H1 (cell line): ENCODE data around the gene PALM3. TPM values are rescaled to one million over a fixed set of nuclear protein-coding genes. Genes with fewer than 3 reads are reported as not detected.

ENCODE experiments used
- CTCF ChIA-PET: fragments of 300-600 bp; sonication (Branson Sonifier 250); formaldehyde crosslinking; loops from one replicate; lab custom pipeline; 2021; ENCODE audit not compliant: partially characterized antibody; lab: Charles Lee
- POLR2A ChIA-PET: fragments of 300-600 bp; sonication (Branson Sonifier 250); formaldehyde crosslinking; loops from one replicate; lab custom pipeline; 2021; ENCODE audit warnings: inconsistent platforms; ENCODE audit not compliant: partially characterized antibody; lab: Charles Lee
- DNase-seq, 2 experiments: peaks; one replicate each; pipeline versions ENCODE4 v3.0.0 to v3.0.0-alpha.2; 2010 to 2022; ENCODE audit warnings: low spot score in 2 of 2, low read depth in 1 of 2, mixed read lengths in 1 of 2
- FAIRE-seq: peaks from 2 replicates; lab custom pipeline; 2011; peaks lifted over from hg19 to GRCh38; lab: Jason Lieb, UNC
- H2AFZ ChIP-seq: 2 replicates; pipeline ENCODE4 v1.8.1; 2012; ENCODE audit warnings: low read length, inconsistent platforms
- H2AK5ac ChIP-seq: 2 replicates; pipeline ENCODE4 v1.6.1; 2013; ENCODE audit warnings: low read depth, low read length
- H2BK120ac ChIP-seq: replicated peaks from 2 replicates; pipeline ENCODE3; 2013; ENCODE audit warnings: low read depth, low read length, inconsistent platforms
- H2BK12ac ChIP-seq: 2 replicates; pipeline ENCODE4 v1.6.1; 2013; ENCODE audit warnings: low read depth, low read length
- H2BK15ac ChIP-seq: 2 replicates; pipeline ENCODE4 v1.6.1; 2013; ENCODE audit warnings: low read length
- H2BK20ac ChIP-seq: 2 replicates; pipeline ENCODE4 v1.6.1; 2013; ENCODE audit warnings: low read length
- H2BK5ac ChIP-seq: 2 replicates; pipeline ENCODE4 v1.6.1; 2013; ENCODE audit warnings: low read depth, low read length
- H3K14ac ChIP-seq: 2 replicates; pipeline ENCODE4 v1.6.1; 2013; ENCODE audit warnings: inconsistent platforms; ENCODE audit not compliant: insufficient read length
- H3K18ac ChIP-seq: 2 replicates; pipeline ENCODE4 v1.6.1; 2013; ENCODE audit warnings: low read length; ENCODE audit errors: extremely low read depth
- H3K23ac ChIP-seq: 2 replicates; pipeline ENCODE4 v1.6.1; 2013; ENCODE audit warnings: inconsistent platforms; ENCODE audit not compliant: insufficient read length
- H3K23me2 ChIP-seq: 2 replicates; pipeline ENCODE4 v1.6.1; 2013; ENCODE audit warnings: low read depth, low read length
- H3K27ac ChIP-seq: 2 replicates; pipeline ENCODE4 v1.6.1; 2011; ENCODE audit warnings: low read depth, low read length, inconsistent platforms
- H3K27me3 ChIP-seq, 4 experiments: replicated peaks in 1 of 4; 1 replicate in 1 of 4; 2 replicates in 3 of 4; pipeline versions ENCODE4 v1.6.1 to v1.8.1; 2011 to 2013; ENCODE audit warnings: low read length in 3 of 4, mild to moderate bottlenecking in 3 of 4, inconsistent platforms in 2 of 4, mixed read lengths in 2 of 4, moderate library complexity in 1 of 4; ENCODE audit not compliant: control insufficient read depth in 3 of 4, insufficient read depth in 3 of 4; ENCODE audit errors: extremely low read depth in 1 of 4
- H3K36me3 ChIP-seq, 4 experiments: 2 replicates each; pipeline versions ENCODE4 v1.6.1 to v1.8.1; 2011 to 2013; ENCODE audit warnings: mild to moderate bottlenecking in 4 of 4, low read length in 3 of 4, moderate library complexity in 2 of 4, control low read depth in 1 of 4, inconsistent platforms in 1 of 4; ENCODE audit not compliant: insufficient read depth in 4 of 4, control insufficient read depth in 2 of 4
- H3K4ac ChIP-seq: replicated peaks from 2 replicates; pipeline ENCODE3; 2013; ENCODE audit warnings: low read length, low read depth, mixed read lengths, inconsistent platforms; ENCODE audit not compliant: insufficient read length
- H3K4me1 ChIP-seq, 4 experiments: replicated peaks in 1 of 4; 1 replicate in 1 of 4; 2 replicates in 3 of 4; pipeline versions ENCODE4 v1.6.1 to v1.8.1; 2011 to 2013; ENCODE audit warnings: low read length in 3 of 4, inconsistent platforms in 2 of 4, mixed read lengths in 1 of 4; ENCODE audit not compliant: insufficient read depth in 4 of 4, control insufficient read depth in 3 of 4
- H3K4me2 ChIP-seq, 2 experiments: 2 replicates each; pipeline versions ENCODE4 v1.6.1 to v1.8.1; 2011 to 2013; ENCODE audit warnings: low read depth in 2 of 2, low read length in 2 of 2, control low read depth in 1 of 2, inconsistent platforms in 1 of 2, mild to moderate bottlenecking in 1 of 2; ENCODE audit not compliant: insufficient read depth in 1 of 2
- H3K4me3 ChIP-seq, 4 experiments: fragments of 200-600, 300-600 bp in 1 of 4; sonication (generic), shearing (Covaris generic), sonication (Bioruptor Twin) in 1 of 4; 2 replicates each; pipeline versions ENCODE4 v1.5.1 to v1.8.1; 2011 to 2016; ENCODE audit warnings: low read length in 4 of 4, low read depth in 3 of 4, control low read depth in 2 of 4, inconsistent platforms in 2 of 4, mild to moderate bottlenecking in 2 of 4, mixed read lengths in 1 of 4, moderate library complexity in 1 of 4; ENCODE audit not compliant: insufficient read depth in 2 of 4; ENCODE audit errors: extremely low read depth in 1 of 4
- H3K56ac ChIP-seq: replicated peaks from 2 replicates; pipeline ENCODE3; 2013; ENCODE audit warnings: low read depth, mild to moderate bottlenecking, mixed read lengths, low read length, inconsistent platforms; ENCODE audit not compliant: insufficient read length
- H3K79me1 ChIP-seq: 2 replicates; pipeline ENCODE4 v1.6.1; 2013; ENCODE audit warnings: low read depth, low read length, control low read depth
- H3K79me2 ChIP-seq, 2 experiments: 2 replicates each; pipeline versions ENCODE4 v1.6.1 to v1.8.1; 2012 to 2013; ENCODE audit warnings: low read length in 2 of 2, mild to moderate bottlenecking in 2 of 2, inconsistent platforms in 1 of 2; ENCODE audit not compliant: insufficient read depth in 2 of 2, control insufficient read depth in 1 of 2
- H3K9ac ChIP-seq, 4 experiments: replicated peaks in 1 of 4; 1 replicate in 1 of 4; 2 replicates in 3 of 4; pipeline versions ENCODE4 v1.6.1 to v1.8.1; 2011 to 2013; ENCODE audit warnings: low read depth in 3 of 4, low read length in 3 of 4, control low read depth in 2 of 4, mild to moderate bottlenecking in 2 of 4, moderate library complexity in 2 of 4, inconsistent platforms in 1 of 4; ENCODE audit errors: extremely low read depth in 1 of 4
- H3K9me3 ChIP-seq, 2 experiments: 2 replicates each; pipeline versions ENCODE4 v1.6.1 to v1.8.1; 2012 to 2013; ENCODE audit warnings: mild to moderate bottlenecking in 2 of 2, moderate library complexity in 2 of 2, control low read depth in 1 of 2, inconsistent platforms in 1 of 2, low read depth in 1 of 2, low read length in 1 of 2, mixed read lengths in 1 of 2; ENCODE audit not compliant: insufficient read depth in 2 of 2
- H4K20me1 ChIP-seq, 2 experiments: replicated peaks in 1 of 2; 2 replicates each; pipeline versions ENCODE3 to v1.8.1; 2011 to 2013; ENCODE audit warnings: inconsistent platforms in 2 of 2, low read length in 2 of 2, mild to moderate bottlenecking in 1 of 2; ENCODE audit not compliant: insufficient read depth in 2 of 2, control insufficient read depth in 1 of 2
- H4K5ac ChIP-seq: 2 replicates; pipeline ENCODE4 v1.6.1; 2013; ENCODE audit warnings: low read length, low read depth, mixed read lengths, inconsistent platforms; ENCODE audit not compliant: insufficient read length
- H4K8ac ChIP-seq: 2 replicates; pipeline ENCODE4 v1.8.0; 2013; ENCODE audit warnings: mild to moderate bottlenecking, moderate library complexity, low read length, inconsistent platforms; ENCODE audit not compliant: insufficient read depth; ENCODE audit errors: extremely low read depth
- H4K91ac ChIP-seq: replicated peaks from 2 replicates; pipeline ENCODE3; 2013; ENCODE audit warnings: low read length, mixed read lengths, inconsistent platforms; ENCODE audit not compliant: insufficient read length
- JUND ChIP-seq: IDR thresholded peaks from 2 replicates; pipeline ENCODE4 v1.6.1; 2011; ENCODE audit warnings: mild to moderate bottlenecking, improper control_type of control experiment, low read length
- SIRT6 ChIP-seq: IDR thresholded peaks from one replicate; pipeline ENCODE4 v1.7.1; 2012; ENCODE audit warnings: low read length, inconsistent platforms
- WGBS, 2 experiments: shearing (Covaris generic) in 1 of 2; methylation state at CpG; one replicate each; pipeline versions ENCODE4 v1.1.6 to v1.1.7; 2013 to 2015; ENCODE audit warnings: low lambda C conversion rate in 2 of 2, mixed read lengths in 2 of 2, inconsistent platforms in 1 of 2, low coverage in 1 of 2, missing lambda C conversion rate in 1 of 2; ENCODE audit not compliant: insufficient replicate concordance in 2 of 2, insufficient coverage in 1 of 2, insufficient read length in 1 of 2; ENCODE audit errors: extremely low coverage in 1 of 2, missing lambda C conversion rate in 1 of 2; 5-methylcytosine and 5-hydroxymethylcytosine counted together
- polyA plus RNA-seq, 7 experiments: library from polyadenylated mRNA; depleted of rRNA in 3 of 7; stranded (reverse) in 5 of 7; unstranded in 2 of 7; fragments of >200 nt in 5 of 7; fragments of 200-250 nt in 2 of 7; gene quantifications; 1 replicate in 5 of 7; 2 replicates in 1 of 7; 4 replicates in 1 of 7; pipeline versions ENCODE4 v1.2.1 to v1.2.3, GENCODE V29; 2011 to 2013; ENCODE audit warnings: missing spikeins in 2 of 7, mixed read lengths in 2 of 7
- total RNA-seq: library from RNA; stranded (reverse); fragmentation: NEBNext Ultra II Directional; extraction: Animal tissue kit (Norgen Biotek cat#: 25700); gene quantifications from 2 replicates; pipeline ENCODE4 v1.2.1, GENCODE V29; 2021

The PALM3 gene
- total and polyA plus RNA-seq, 2 of the 8 experiments (the other 6 are each of a cell fraction or from before 2014, with no cell fraction given), result 5.8 to 31.3 TPM

GRCh38 chr19:14050512-14050911, 11.4 kb downstream of the PALM3 start:
- H4K20me1 ChIP-seq, result no peaks in the 10 kb centered on the region
- ChIA-PET POLR2A (no interaction called here), CTCF (interaction anchor here (1.0 to 9.9 kb wide), 11 partner anchors 9 to 174 kb away, joined by 3 to 77 read pairs (median 5); partner anchors contain the start of genes IL27RA, MISP3 and PALM3)
- no peak overlapping the region for H4K5ac ChIP-seq
- H3K27me3 ChIP-seq, result no peaks in the 10 kb centered on the region
- H3K56ac ChIP-seq, result no peak overlapping the region
- H2BK15ac ChIP-seq, result no peak overlapping the region
- H2BK20ac ChIP-seq, result no peak overlapping the region
- H3K79me2 ChIP-seq, result no peaks in the 10 kb centered on the region
- no peaks in the 10 kb centered on the region; a peak in 1 of 7 replicates for H3K4me1 ChIP-seq
- H3K4ac ChIP-seq, result no peak overlapping the region
- no peaks in the 10 kb centered on the region; the same call in 1 of the 2 replicates for H3K23me2 ChIP-seq
- H3K9ac ChIP-seq, result no peak overlapping the region
- TF ChIP-seq SIRT6 (no peak), JUND (no peak)
- no peak overlapping the region for H3K4me3 ChIP-seq
- no peaks in the 10 kb centered on the region; a peak in 1 of 4 replicates for H3K9me3 ChIP-seq
- no peaks in the 10 kb centered on the region for H3K36me3 ChIP-seq
- no peak overlapping the region for H4K8ac ChIP-seq
- H3K79me1 ChIP-seq, result no peaks in the 10 kb centered on the region
- H3K4me2 ChIP-seq, result no peak overlapping the region
- H3K18ac ChIP-seq, result no peak overlapping the region
- no peak overlapping the region for H2AK5ac ChIP-seq
- no peak overlapping the region for H2BK12ac ChIP-seq
- H3K23ac ChIP-seq, result no peak overlapping the region
- FAIRE-seq (no peak), DNase-seq (no peak)
- no peak overlapping the region for H3K27ac ChIP-seq
- 100% methylated on average over 4 of the region's 4 CpGs; no CpG with 5 or more reads in 1 of the 2 experiments for WGBS, 2 experiments
- H2BK120ac ChIP-seq, result no peak overlapping the region
- H2AFZ ChIP-seq, result no peak overlapping the region
- no peak overlapping the region for H4K91ac ChIP-seq
- no peak overlapping the region for H3K14ac ChIP-seq
- no peak overlapping the region for H2BK5ac ChIP-seq
